Left kidney (tissue), 2 donors: ENCODE measurements around the gene KRT2. TPM values are rescaled to one million over a fixed set of nuclear protein-coding genes. Genes with fewer than 3 reads are reported as not detected.
"Not testable (repeated sequence)": the region's sequence is repeated elsewhere in the genome, so short reads cannot be mapped to it uniquely, and the experiment has no call there.

Source experiments
- DNase-seq: peaks from one replicate; pipeline ENCODE4 v3.0.0-alpha.2; 2013
- polyA plus RNA-seq: library from polyadenylated mRNA; unstranded; fragments of 120-200 nt; gene quantifications from one replicate; pipeline ENCODE4 v1.2.1, GENCODE V29; 2013; ENCODE audit not compliant: insufficient read length

Gene KRT2
- polyA plus RNA-seq, 1 donor = not detected

GRCh38 chr12:52684431-52684830 is 32.4 kb upstream of the KRT2 start:
- no peak for DNase-seq

DNA sequence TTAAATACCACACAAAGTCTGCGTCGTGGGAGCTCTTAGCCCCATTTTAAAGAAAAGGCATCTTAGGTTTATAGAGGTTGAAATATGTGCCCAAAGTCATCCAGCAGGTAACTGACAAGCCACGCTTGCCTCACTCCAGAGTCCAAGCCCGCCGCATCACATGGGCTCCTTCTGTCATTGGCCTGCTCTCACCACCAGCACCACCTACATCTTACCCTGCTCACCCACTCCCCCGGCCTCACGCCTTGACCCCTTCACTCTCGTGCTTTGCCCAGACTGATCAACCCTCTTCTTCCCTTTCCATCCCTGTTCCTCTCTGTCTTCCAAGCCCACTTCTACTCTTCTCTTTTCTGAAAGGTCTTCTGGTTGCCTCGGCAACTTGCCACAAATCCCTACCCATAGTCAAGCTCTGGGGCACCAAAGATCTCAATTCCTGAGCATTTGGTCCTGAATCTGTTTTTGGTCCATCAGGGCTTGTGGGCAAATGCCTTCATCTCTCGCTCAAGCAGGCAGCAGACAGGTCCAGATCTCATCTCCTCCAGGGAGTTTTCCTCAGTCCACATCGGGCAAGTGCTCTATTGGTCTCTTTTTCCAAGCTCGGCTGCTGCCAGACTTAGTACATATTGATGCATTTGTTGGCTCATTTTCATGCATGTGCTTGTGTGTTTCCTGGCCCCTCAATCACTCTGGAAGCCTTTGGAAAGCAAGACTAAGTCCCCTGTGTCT is 31.7 kb upstream of the KRT2 start:
- no peak for DNase-seq

DNA sequence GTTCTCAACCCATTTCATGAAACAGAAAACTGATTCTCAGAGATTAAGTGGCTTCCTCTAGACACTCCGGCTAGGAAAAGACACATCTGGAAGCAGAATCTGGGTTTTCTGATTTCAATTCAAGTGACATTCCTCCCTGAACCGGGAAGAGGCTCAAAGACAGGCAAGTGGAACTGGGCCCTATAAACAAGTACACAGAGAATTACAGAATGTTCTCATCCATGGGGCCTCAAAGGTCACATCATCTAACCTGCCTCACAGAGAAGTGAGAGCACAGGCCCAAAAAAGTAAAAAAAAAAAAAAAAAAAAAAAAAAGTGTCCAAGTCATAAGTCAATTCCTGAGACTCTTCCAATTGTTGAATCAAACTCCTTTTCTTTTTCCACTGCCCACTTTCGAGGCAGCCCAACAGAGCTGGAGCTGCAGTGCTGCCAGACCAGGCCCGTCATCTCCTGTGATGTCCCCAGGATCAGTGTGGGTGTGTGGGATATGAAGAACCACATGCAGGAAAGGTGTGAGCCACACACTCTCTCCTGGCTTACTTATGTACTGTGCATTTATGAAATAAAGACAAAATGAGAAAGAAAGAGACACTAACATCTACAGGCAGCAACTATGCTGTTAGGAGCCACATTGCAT is 31.0 kb upstream of the KRT2 start:
- no peak for DNase-seq

DNA sequence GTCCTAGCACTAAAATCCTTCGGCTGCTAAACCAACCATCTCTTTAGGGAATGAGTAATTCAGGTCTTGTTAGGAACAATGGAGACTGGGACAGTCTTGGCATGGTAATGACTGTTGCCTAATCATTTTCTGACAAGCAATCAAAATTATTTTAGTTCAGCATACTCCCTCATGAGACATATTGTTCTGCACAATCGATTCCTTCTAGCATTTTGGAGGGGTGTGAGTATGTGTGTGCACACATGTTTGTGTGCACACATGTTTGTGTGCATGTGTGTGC is 30.3 kb upstream of the KRT2 start:
- DNase-seq = no peak

DNA sequence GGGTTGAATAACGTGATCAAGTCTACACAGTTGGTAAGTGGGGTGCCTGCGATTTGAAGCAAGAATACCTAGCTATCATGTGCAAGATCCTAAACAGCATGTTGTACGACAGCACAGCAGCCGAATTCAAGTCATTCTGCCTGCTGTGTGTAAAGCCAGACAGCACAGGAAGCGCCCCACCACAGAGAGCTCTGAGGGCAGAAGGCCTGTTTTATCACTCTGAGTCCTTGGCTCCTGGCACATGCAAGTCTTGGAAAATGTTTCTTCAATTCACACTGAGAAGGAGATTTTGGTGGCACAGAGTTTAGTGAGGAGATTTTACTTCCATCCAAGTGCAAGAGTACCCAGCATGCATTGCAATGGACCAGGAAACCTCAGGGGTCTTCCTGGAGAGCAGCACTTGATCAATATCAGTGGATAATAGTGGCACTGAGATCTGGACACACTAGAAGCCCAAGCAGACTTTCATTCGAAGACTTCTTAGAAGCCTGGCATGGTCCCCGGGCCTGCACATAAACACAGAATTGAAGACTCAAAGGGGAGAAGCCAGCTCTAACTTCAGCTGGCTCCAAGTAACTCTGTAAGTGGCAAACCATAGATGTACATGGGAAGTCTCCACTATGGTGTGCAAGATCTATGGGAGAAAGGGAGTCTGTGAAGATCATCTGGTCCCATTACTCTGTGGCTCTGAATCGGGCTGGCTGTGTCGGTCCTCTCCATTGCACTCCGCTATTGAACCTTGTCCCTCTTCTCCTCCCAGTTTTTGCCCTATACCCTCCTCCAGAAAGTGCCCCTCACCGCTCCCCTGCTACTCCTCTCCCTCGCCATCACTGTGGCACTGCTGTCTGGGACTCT is 29.7 kb upstream of the KRT2 start:
- DNase-seq = no peak

GRCh38 chr12:52680363-52680762 is 28.4 kb upstream of the KRT2 start, which contains the start of gene KRT1:
KRT1 (minus strand) TSS chr12:52680407; CDS start chr12:52680348, 59 bp downstream.
- DNase-seq = no peak

- no peak for DNase-seq
These were observed 27.9 kb upstream of the KRT2 start for GRCh38 chr12:52679875-52680274.

- no peak for DNase-seq
These were observed 25.7 kb upstream of the KRT2 start for GRCh38 chr12:52677671-52678070.

DNA sequence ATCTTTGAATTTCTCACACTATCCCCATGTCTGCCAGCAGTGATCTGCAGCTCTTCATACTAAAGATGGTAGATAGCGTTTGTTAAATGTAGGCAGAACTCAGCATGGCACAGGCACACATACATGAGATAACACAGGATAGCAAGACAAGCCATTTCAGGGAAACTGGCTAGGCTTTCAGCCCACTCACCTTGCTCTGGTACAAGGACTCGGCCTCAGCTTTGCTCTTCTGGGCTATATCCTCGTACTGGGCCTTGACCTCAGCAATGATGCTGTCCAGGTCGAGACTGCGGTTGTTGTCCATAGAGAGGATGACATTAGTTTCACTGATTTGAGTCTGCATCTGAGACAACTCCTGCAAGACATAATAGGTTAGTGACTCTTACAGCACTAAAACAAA is 25.1 kb upstream of the KRT2 start:
- no peak for DNase-seq

DNA sequence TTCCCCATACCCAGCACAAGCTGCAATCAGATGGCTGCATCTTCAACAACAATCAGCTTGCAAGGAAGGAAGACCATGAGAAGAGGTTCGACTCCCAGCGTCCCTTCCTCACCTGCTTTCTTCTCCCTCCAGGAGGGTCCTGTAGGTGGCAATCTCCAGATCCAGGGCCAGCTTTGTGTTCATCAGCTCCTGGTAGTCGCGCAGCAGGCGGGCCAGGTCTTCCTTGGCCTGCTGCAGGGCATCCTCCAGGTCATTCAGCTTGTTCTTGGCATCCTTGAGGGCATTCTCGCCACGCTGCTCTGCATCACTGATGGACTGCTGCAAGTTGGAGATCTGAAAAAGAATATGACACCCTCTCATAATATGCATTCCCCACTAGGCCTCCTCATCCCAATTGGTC is 24.2 kb upstream of the KRT2 start:
- DNase-seq = no peak

DNA sequence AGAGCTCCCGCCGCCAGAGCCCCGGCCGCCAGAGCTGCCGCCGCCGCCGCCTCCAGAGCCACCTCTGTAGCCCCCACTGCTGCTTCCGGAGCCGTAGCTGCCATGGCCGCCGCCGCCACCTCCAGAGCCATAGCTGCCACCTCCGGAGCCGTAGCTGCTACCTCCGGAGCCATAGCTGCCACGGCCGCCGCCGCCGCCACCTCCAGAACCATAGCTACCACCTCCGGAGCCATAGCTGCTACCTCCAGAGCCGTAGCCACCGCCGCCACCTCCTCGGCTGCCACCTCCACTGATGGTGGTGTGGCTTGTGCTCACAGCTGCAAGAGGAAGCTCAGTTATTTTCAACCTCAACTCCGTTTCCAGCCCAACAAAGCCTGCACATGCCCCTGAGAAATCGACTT is 23.3 kb upstream of the KRT2 start:
- DNase-seq = no peak

GRCh38 chr12:52674433-52674775 is 22.4 kb upstream of the KRT2 start:
- no peak for DNase-seq

GRCh38 chr12:52673713-52674432 is 21.9 kb upstream of the KRT2 start:
- no peak for DNase-seq

DNA sequence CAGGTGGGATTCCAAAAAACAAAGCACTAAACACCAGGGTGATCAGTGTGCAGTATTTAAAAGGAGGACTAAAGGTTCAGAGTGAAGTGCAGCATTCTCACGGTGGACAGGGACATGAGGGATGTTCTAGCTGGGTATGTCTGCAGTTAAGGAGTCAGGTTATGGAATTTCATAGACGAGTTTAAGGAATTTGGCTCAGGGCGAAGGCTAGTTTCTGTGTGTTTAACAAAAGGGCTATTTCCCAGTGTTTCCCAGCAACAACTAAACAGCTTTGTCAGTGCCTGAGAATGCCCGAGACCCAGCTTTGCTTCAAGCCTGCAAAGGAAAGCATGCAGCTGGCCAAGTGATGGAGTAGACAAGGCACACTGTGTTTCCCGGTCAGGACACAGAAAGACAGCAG is 21.2 kb upstream of the KRT2 start:
- DNase-seq = no peak

DNA sequence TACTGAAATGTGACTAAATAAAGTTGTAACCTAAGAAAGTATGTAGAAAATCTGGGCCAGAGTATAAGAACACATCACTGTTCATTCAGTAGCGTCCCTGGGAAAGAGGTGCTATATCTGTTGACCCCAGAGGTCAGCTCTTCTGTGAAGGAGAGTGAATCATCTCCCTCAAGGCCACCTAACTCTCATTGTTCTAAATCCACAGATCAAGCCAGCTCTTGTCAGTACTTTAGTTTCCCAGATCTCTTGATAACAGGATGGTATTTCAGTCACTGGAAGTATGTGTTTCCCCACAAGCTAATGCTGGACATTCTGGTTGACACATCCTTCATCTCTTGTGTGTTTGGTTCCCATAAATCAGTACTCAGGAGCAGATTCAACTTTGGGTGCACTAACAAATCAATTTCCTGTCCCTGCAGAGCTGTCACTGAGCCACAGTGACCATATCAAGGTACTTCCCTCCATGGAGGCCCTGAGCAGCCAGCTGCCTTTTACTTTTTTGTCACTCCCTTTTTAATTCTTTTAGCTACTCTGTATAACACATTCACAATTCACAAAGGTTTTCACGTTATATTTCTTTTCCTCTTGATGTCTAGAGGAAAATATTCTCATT is 20.4 kb upstream of the KRT2 start:
- DNase-seq = no peak

GRCh38 chr12:52670961-52671360 is 18.9 kb upstream of the KRT2 start:
- no peak for DNase-seq

- no peak for DNase-seq
These were observed 18.5 kb upstream of the KRT2 start for GRCh38 chr12:52670506-52670905.

DNA sequence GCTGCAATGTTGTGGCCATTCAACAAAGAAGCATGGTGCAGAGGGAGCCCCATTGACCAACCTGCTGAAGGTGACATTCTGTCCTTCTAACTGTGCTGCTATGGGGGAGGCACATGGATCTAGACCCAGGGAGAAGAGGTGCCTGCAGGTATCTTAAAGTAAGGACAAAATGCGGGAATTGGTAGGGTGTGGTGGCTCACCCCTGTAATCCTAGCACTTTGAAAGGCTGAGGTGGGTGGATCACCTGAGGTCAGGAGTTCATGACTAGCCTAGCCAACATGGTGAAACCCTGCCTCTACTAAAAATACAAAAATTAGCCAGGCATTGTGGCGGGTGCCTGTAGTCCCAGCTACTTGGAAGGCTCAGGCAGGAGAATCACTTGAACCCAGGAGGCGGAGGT is 17.9 kb upstream of the KRT2 start:
- DNase-seq = not testable (repeated sequence)

- DNase-seq = no peak
These were observed 17.4 kb upstream of the KRT2 start for GRCh38 chr12:52669426-52669825.

GRCh38 chr12:52667931-52668330 is 15.9 kb upstream of the KRT2 start:
- no peak for DNase-seq

- no peak for DNase-seq
These were observed 15.5 kb upstream of the KRT2 start for GRCh38 chr12:52667509-52667908.

GRCh38 chr12:52666471-52666870 is 14.5 kb upstream of the KRT2 start:
- DNase-seq = no peak
